NCI-H187 treated with DMSO at 0.1 percent for 48 hours (cell line): Measurements from ENCODE around the gene OVOL3.
"Not testable (repeated sequence)": the region's sequence is repeated elsewhere in the genome, so short reads cannot be mapped to it uniquely, and the experiment has no call there.

Experiments used
- DNase-seq: peaks from one replicate; lab custom pipeline; 2025; lab: John Stamatoyannopoulos, UW

Gene OVOL3

GRCh38 chr19:36110487-36111199 lies at the start of gene OVOL3:
TSS of gene OVOL3 (plus strand) at chr19:36111143. CDS start at chr19:36111203, 60 bp downstream.
- DNase-seq = no peak

GRCh38 chr19:36061367-36061766 lies 49.6 kb upstream of the OVOL3 start:
- DNase-seq = no peak

GRCh38 chr19:36064826-36065225 lies 46.1 kb upstream of the OVOL3 start:
- DNase-seq = no peak

- DNase-seq = no peak
Measured at GRCh38 chr19:36067681-36068080, 43.3 kb upstream of the OVOL3 start.

- DNase-seq = not testable (repeated sequence)
Measured at GRCh38 chr19:36068810-36069499, 42.0 kb upstream of the OVOL3 start.

GRCh38 chr19:36072081-36072480 lies 38.9 kb upstream of the OVOL3 start:
- no peak for DNase-seq

GRCh38 chr19:36073121-36073876 lies 37.6 kb upstream of the OVOL3 start:
- DNase-seq = no peak

- no peak for DNase-seq
Measured at GRCh38 chr19:36079389-36079945, 31.5 kb upstream of the OVOL3 start.

- DNase-seq = no peak
Measured at GRCh38 chr19:36081385-36081784, 29.6 kb upstream of the OVOL3 start.

- DNase-seq = no peak
Measured at GRCh38 chr19:36081894-36082293, 29.0 kb upstream of the OVOL3 start.

- no peak for DNase-seq
Measured at GRCh38 chr19:36082916-36083315, 28.0 kb upstream of the OVOL3 start.

GRCh38 chr19:36084231-36085009 lies 26.5 kb upstream of the OVOL3 start:
- no peak for DNase-seq

- DNase-seq = no peak
Measured at GRCh38 chr19:36086326-36086725, 24.6 kb upstream of the OVOL3 start.

- no peak for DNase-seq
Measured at GRCh38 chr19:36089847-36090246, 21.1 kb upstream of the OVOL3 start.

GRCh38 chr19:36090910-36091695 lies 19.8 kb upstream of the OVOL3 start:
- no peak for DNase-seq

GRCh38 chr19:36092566-36092965 lies 18.4 kb upstream of the OVOL3 start:
- no peak for DNase-seq

GRCh38 chr19:36093146-36093662 lies 17.7 kb upstream of the OVOL3 start:
- DNase-seq = no peak

GRCh38 chr19:36093687-36094086 lies 17.3 kb upstream of the OVOL3 start:
- DNase-seq = no peak

GRCh38 chr19:36097036-36097435 lies 13.9 kb upstream of the OVOL3 start:
- DNase-seq = no peak

- no peak for DNase-seq
Measured at GRCh38 chr19:36099166-36099785, 11.7 kb upstream of the OVOL3 start.
